B cell (primary cell): ENCODE results near the gene GTF2A1L.

Source experiments
- EZH2 ChIP-seq: IDR thresholded peaks from 2 replicates; pipeline ENCODE4 v1.6.1; 2012; ENCODE audit warnings: borderline replicate concordance, low read depth, mild to moderate bottlenecking, moderate library complexity, low read length; ENCODE audit not compliant: insufficient read depth, poor library complexity, severe bottlenecking
- TF ChIP-seq, protein P1 (sequence below): fragments of 200-600 bp; IDR thresholded peaks from one replicate; pipeline ENCODE4 v1.8.0; 2022; ENCODE audit warnings: antibody characterized with exemption, mild to moderate bottlenecking

DNA sequence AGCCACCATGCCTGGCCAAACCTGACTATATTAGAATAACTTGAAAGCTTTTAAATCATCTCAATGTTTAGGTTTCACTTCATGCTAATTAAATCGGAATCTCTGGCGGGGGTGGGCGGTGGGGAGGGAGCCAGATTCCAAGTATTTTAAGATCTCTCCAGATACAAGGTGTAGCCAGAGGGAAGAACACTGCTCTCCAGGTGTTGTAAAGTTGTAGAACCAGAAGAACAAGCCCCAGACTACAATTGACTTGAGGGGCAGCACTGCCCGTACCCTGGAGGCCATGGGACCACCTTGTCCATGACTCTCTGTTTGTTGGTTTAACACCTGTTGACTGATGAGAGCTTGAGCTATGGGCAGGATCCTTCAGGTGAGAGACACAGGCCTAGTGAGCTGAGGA is 33.1 kb upstream of the GTF2A1L start:
- TF ChIP-seq, protein P1, sequence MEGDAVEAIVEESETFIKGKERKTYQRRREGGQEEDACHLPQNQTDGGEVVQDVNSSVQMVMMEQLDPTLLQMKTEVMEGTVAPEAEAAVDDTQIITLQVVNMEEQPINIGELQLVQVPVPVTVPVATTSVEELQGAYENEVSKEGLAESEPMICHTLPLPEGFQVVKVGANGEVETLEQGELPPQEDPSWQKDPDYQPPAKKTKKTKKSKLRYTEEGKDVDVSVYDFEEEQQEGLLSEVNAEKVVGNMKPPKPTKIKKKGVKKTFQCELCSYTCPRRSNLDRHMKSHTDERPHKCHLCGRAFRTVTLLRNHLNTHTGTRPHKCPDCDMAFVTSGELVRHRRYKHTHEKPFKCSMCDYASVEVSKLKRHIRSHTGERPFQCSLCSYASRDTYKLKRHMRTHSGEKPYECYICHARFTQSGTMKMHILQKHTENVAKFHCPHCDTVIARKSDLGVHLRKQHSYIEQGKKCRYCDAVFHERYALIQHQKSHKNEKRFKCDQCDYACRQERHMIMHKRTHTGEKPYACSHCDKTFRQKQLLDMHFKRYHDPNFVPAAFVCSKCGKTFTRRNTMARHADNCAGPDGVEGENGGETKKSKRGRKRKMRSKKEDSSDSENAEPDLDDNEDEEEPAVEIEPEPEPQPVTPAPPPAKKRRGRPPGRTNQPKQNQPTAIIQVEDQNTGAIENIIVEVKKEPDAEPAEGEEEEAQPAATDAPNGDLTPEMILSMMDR, result no peak
- TF ChIP-seq EZH2, result no peak
